Vagina (tissue), 2 donors: ENCODE data around the gene PPFIA2.

Source experiments
- POLR2A ChIP-seq, 2 donors: fragments of 450-650 bp; IDR thresholded peaks; one replicate each; pipeline ENCODE4 v1.6.1; 2017; ENCODE audit warnings: antibody characterized with exemption in 2 of 2, mild to moderate bottlenecking in 2 of 2, moderate library complexity in 2 of 2
- POLR2AphosphoS5 ChIP-seq, 2 donors: sonication (generic); formaldehyde crosslinking; IDR thresholded peaks; one replicate each; pipeline ENCODE4 v1.9.0; 2017; ENCODE audit warnings: antibody characterized with exemption in 2 of 2, mild to moderate bottlenecking in 2 of 2, low read depth in 1 of 2; ENCODE audit not compliant: insufficient read depth in 1 of 2
- TF ChIP-seq, protein P1 (sequence below), 3 experiments: fragments of 450-650 bp in 2 of 3; fragments of 200-600 bp in 1 of 3; sonication (generic) in 1 of 3; IDR thresholded peaks; one replicate each; pipeline ENCODE4 v1.5.1; 2017 to 2019; ENCODE audit warnings: antibody characterized with exemption in 3 of 3, mild to moderate bottlenecking in 2 of 3, moderate library complexity in 2 of 3

DNA sequence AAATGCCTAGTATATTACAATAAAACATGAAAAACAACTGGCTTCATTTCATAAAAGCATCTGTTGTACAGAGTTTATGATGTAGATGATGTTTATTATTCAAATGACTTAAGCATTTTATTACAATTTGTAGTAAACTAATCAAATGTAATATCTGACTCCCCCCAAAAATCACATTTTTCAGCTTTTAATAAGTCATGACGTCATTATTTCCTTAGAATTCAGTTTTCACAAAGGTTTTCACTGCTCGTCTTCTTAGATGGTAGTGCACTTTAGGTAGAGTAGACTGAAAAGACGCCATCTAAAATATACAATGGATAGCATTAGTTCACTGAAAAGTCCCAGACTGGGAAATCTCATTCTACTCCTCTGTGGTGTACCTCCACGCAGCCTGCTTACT lies 499.8 kb downstream of the PPFIA2 start:
- TF ChIP-seq, protein P1, sequence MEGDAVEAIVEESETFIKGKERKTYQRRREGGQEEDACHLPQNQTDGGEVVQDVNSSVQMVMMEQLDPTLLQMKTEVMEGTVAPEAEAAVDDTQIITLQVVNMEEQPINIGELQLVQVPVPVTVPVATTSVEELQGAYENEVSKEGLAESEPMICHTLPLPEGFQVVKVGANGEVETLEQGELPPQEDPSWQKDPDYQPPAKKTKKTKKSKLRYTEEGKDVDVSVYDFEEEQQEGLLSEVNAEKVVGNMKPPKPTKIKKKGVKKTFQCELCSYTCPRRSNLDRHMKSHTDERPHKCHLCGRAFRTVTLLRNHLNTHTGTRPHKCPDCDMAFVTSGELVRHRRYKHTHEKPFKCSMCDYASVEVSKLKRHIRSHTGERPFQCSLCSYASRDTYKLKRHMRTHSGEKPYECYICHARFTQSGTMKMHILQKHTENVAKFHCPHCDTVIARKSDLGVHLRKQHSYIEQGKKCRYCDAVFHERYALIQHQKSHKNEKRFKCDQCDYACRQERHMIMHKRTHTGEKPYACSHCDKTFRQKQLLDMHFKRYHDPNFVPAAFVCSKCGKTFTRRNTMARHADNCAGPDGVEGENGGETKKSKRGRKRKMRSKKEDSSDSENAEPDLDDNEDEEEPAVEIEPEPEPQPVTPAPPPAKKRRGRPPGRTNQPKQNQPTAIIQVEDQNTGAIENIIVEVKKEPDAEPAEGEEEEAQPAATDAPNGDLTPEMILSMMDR (IDR thresholded peaks at IDR 0.05) = no peak
- no peak for TF ChIP-seq POLR2AphosphoS5 (IDR thresholded peaks at IDR 0.05; ENCODE audit: insufficient read depth in 1 of 2, low read depth in 1 of 2)
- TF ChIP-seq POLR2A (IDR thresholded peaks at IDR 0.05) = no peak
